Fibroblast of villous mesenchyme (primary cell): ENCODE results near the gene VAMP7. TPM values are rescaled to one million over a fixed set of nuclear protein-coding genes. Genes with fewer than 3 reads are reported as not detected.
A peak's percentile ranks its signal among the peaks of the same experiment; 100 is the strongest.

ENCODE experiments used
- DNase-seq: peaks from one replicate; pipeline ENCODE4 v3.0.0-alpha.2; 2010; ENCODE audit warnings: low read depth
- H3K4me3 ChIP-seq: 2 replicates; pipeline ENCODE4 v1.5.1; 2011; ENCODE audit warnings: low read depth, mild to moderate bottlenecking, low read length
- total RNA-seq: library from RNA; depleted of rRNA; stranded (reverse); fragments of >200 nt; gene quantifications from 2 replicates; pipeline ENCODE4 v1.2.3, GENCODE V29; 2012
- TF ChIP-seq, protein P1 (sequence below): IDR thresholded peaks from 2 replicates; pipeline ENCODE4 v1.5.1; 2012; ENCODE audit warnings: low read depth, mild to moderate bottlenecking, low read length; ENCODE audit not compliant: insufficient read depth

The VAMP7 gene
- total RNA-seq, 1 donor: 58.7 TPM

DNA sequence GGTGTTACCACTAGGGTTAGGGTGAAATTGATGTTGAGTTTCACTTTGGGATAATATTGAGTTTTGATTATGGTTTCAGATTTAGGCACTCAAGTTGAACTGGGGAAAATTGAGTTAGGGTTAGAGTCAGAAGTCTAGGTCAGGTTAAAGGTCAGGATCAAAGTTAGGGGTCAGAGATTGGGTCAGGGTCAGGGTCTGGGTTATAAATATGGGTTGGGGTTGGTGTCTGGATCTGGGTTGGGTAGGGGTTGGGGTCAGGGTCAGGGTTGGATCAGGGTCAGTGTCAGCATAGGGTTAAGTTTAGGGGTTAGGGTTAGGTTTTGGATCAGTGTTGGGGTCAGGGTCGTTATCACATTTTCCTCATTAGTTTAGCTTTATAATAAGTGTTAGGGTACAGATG, 73.6 kb downstream of the VAMP7 start:
- DNase-seq: no peak
- TF ChIP-seq, protein P1, sequence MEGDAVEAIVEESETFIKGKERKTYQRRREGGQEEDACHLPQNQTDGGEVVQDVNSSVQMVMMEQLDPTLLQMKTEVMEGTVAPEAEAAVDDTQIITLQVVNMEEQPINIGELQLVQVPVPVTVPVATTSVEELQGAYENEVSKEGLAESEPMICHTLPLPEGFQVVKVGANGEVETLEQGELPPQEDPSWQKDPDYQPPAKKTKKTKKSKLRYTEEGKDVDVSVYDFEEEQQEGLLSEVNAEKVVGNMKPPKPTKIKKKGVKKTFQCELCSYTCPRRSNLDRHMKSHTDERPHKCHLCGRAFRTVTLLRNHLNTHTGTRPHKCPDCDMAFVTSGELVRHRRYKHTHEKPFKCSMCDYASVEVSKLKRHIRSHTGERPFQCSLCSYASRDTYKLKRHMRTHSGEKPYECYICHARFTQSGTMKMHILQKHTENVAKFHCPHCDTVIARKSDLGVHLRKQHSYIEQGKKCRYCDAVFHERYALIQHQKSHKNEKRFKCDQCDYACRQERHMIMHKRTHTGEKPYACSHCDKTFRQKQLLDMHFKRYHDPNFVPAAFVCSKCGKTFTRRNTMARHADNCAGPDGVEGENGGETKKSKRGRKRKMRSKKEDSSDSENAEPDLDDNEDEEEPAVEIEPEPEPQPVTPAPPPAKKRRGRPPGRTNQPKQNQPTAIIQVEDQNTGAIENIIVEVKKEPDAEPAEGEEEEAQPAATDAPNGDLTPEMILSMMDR: no peak
- H3K4me3 ChIP-seq: no peak overlapping the region

DNA sequence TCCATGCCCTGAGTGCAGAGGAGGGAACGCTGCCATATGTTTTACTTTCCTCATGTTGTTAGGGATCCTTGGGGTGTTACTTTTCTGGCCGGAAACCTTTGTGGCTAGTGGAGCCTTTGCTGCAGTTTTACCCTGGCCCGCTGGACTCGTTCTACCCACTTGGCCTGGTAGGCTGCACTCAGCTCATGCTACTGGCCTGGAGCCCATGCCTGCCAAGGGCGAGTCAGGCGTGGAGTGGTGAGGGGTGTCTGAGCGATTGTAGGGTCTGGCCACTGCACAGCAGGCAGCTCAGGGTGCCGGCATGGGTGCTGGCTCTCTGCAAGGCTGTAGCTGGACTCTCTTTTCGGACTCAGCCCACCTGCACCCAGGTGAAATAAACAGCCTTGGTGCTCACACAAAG, 75.0 kb downstream of the VAMP7 start:
- TF ChIP-seq, protein P1: no peak
- no peak for DNase-seq
- H3K4me3 ChIP-seq: no peak overlapping the region

DNA sequence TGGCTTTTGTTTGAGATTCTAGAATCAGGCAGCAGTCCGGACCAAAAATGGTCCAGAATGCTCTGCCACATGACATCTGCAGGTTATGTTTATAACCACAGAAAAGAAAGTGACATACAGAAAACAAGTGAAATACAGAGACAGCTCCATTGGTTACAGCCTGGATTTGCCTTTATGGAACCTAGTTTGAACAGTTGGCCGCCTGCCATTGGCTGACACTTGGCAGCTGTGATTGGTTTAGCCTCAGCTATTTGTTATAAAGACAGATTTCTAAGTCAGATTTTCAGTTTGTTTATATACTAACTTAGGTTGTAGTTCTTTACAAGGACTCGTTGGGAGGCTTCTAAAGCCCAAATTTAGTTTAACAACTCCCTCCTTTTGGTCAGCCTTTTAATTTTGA, 75.5 kb downstream of the VAMP7 start:
- no peak overlapping the region for H3K4me3 ChIP-seq
- peak; percentile 12 for DNase-seq
- TF ChIP-seq, protein P1: no peak

DNA sequence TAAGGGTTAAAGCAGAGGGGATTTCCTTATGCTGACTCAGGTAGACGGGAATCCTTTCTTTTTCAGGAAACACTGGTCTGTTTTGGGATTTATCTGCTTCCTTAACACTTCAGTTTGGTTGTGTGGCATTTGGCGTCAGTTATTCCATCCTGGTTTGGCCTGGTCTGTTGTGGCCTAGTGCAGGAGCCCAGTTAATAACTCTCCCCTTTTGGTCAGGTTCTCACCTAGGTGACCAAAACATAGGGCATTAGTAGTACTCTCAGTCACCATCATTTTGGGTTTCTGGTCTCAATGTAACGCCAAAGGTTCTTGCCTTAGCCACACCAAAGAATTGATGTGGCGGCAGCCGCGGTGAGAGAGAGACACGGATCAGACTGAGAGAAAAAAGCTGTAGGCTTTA, 76.7 kb downstream of the VAMP7 start:
- no peak for DNase-seq
- TF ChIP-seq, protein P1: no peak
- H3K4me3 ChIP-seq: no peak overlapping the region

DNA sequence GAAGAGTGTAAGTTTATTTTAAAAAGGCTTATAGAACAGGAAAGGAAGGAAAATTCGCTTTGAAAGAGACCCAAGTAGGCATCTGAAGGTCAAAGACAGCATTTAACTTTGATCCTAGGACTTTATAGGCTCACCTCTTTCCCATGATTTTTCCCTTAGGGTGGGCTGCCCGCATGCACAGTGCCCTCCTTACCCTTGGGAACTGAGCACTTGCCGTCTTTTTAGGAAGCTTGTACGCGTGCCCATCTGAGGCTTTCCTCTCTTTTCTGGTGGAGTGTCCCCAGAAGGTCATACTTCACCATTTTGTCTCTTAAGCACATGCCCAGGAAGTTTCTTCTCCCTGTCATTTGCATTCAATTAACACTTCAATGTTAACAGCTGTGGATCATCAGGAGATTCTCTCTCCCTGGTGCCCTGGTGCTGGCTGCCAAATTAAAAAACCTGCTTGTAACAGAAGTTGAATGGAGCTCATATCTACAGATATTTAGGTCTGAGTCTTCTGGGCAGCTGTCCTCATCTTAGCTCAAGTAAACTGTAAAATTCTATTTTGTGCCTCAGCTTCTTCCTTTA, 78.0 kb downstream of the VAMP7 start:
- TF ChIP-seq, protein P1: no peak

DNA sequence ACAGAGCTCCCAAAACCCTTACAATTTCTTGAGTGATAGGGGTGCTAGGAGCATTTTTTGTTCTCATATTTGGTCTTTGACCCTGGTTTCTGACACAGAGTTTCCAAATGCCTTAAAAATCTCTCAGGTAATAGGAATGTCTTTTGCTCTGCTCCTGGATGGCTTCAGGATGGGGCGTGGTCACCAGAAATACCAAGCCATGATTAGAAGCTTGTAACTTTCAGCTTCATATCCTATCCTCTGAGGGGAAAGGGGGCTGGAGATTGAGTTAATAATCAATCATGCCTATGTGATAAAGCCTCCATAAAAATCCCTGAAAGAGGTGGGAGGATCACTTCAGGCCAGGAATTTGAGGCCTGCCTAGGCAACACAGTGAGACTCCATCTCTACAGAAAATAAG, 81.8 kb downstream of the VAMP7 start:
- no peak for DNase-seq
- TF ChIP-seq, protein P1: no peak
- H3K4me3 ChIP-seq: no peak overlapping the region

More for the DNA sequence above, 78.0 kb downstream of the VAMP7 start:
- DNase-seq: no peak
- no peak overlapping the region for H3K4me3 ChIP-seq

DNA sequence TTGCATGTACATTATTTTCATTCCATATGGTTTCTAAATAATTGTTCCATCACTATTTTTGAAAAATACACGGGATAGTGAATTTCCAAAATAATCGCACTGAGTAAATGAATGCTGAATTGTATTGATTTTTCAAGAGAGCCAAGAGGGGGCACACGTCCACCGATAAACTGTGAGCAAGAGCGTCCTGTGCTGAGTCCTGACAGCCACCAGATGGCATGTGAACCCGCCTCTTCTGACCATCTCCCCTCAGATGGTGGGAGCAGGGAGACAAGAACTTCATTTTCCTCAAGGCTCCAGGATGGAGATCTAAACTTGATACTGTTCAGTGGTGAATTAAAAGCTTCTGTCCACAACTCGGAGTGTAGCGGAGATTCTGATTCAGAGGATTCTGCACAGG, 85.7 kb downstream of the VAMP7 start:
- peak; percentile 19 for DNase-seq
- no peak overlapping the region for H3K4me3 ChIP-seq
- TF ChIP-seq, protein P1: peak; percentile 39
